HepG2 (cell line): ENCODE data around the gene RAC3. TPM values are rescaled to one million over a fixed set of nuclear protein-coding genes. Genes with fewer than 3 reads are reported as not detected.

Experiments used
- CC2D1A ChIP-seq: sonication (generic); formaldehyde crosslinking; IDR thresholded peaks from 2 replicates; pipeline ENCODE4 v1.8.1; 2023; ENCODE audit warnings: mild to moderate bottlenecking, missing genetic modification reagents
- CREM ChIP-seq, 2 experiments: sonication (generic) in 1 of 2; formaldehyde crosslinking in 1 of 2; IDR thresholded peaks; 2 replicates each; pipeline versions ENCODE4 v1.4.0 to v1.6.1; 2016 to 2020; ENCODE audit warnings: antibody characterized with exemption in 1 of 2, mild to moderate bottlenecking in 1 of 2, missing genetic modification reagents in 1 of 2
- EED ChIP-seq: sonication (generic); formaldehyde crosslinking; IDR thresholded peaks from 2 replicates; pipeline ENCODE4 v1.5.0; 2020; ENCODE audit warnings: mild to moderate bottlenecking, missing genetic modification reagents
- GATAD2A ChIP-seq: IDR thresholded peaks from 2 replicates; pipeline ENCODE4 v1.6.1; 2016
- GRHL1 ChIP-seq: sonication (generic); formaldehyde crosslinking; conservative IDR thresholded peaks from 2 replicates; pipeline ENCODE4 v1.8.0; 2022; ENCODE audit warnings: missing genetic modification reagents
- GTF2F1 ChIP-seq: fragments of 150-350 bp; IDR thresholded peaks from 2 replicates; pipeline ENCODE4 v1.6.1; 2014; ENCODE audit warnings: low read length
- HDAC1 ChIP-seq: sonication (generic); formaldehyde crosslinking; IDR thresholded peaks from 2 replicates; pipeline ENCODE4 v1.5.1; 2020; ENCODE audit warnings: mild to moderate bottlenecking, missing genetic modification reagents
- HHEX ChIP-seq: IDR thresholded peaks from 2 replicates; pipeline ENCODE4 v1.6.1; 2016; ENCODE audit warnings: control low read depth
- HNRNPUL1 ChIP-seq: fragments of 200-400 bp; formaldehyde crosslinking; IDR thresholded peaks from 2 replicates; pipeline ENCODE4 v1.6.1; 2017; ENCODE audit warnings: low read depth, mild to moderate bottlenecking, low read length, moderate library complexity
- JARID2 ChIP-seq: sonication (generic); formaldehyde crosslinking; IDR thresholded peaks from 2 replicates; pipeline ENCODE4 v1.8.1; 2023; ENCODE audit warnings: missing genetic modification reagents, inconsistent platforms; ENCODE audit not compliant: insufficient replicate concordance
- MAFK ChIP-seq, 2 experiments: IDR thresholded peaks in 1 of 2; conservative IDR thresholded peaks in 1 of 2; 2 replicates each; pipeline ENCODE4 v1.6.1; 2011; ENCODE audit warnings: improper control_type of control experiment in 2 of 2, low read length in 2 of 2
- NAIF1 ChIP-seq: sonication (generic); formaldehyde crosslinking; IDR thresholded peaks from 2 replicates; pipeline ENCODE4 v1.5.0; 2020; ENCODE audit warnings: mild to moderate bottlenecking, missing genetic modification reagents, borderline replicate concordance
- NFYB ChIP-seq: sonication (generic); formaldehyde crosslinking; IDR thresholded peaks from 2 replicates; pipeline ENCODE4 v1.4.0; 2020; ENCODE audit warnings: missing genetic modification reagents
- SIN3A ChIP-seq: IDR thresholded peaks from 2 replicates; pipeline ENCODE4 v1.6.1; 2011; ENCODE audit warnings: low read depth, mild to moderate bottlenecking, control low read depth, low read length, borderline replicate concordance
- SIX4 ChIP-seq: sonication (generic); formaldehyde crosslinking; IDR thresholded peaks from 2 replicates; pipeline ENCODE4 v1.4.0; 2020; ENCODE audit warnings: missing genetic modification reagents
- YEATS4 ChIP-seq: sonication (generic); formaldehyde crosslinking; IDR thresholded peaks from 2 replicates; pipeline ENCODE4 v1.4.0; 2020; ENCODE audit warnings: missing genetic modification reagents, borderline replicate concordance
- ZNF253 ChIP-seq: sonication (generic); formaldehyde crosslinking; IDR thresholded peaks from 2 replicates; pipeline ENCODE4 v1.8.0; 2022; ENCODE audit warnings: mild to moderate bottlenecking, missing genetic modification reagents, borderline replicate concordance
- ZNF350 ChIP-seq: sonication (generic); formaldehyde crosslinking; IDR thresholded peaks from 2 replicates; pipeline ENCODE4 v1.4.0; 2020; ENCODE audit warnings: mild to moderate bottlenecking, low read depth, missing genetic modification reagents, borderline replicate concordance
- ZNF501 ChIP-seq: sonication (generic); formaldehyde crosslinking; IDR thresholded peaks from 2 replicates; pipeline ENCODE4 v1.5.1; 2020; ENCODE audit warnings: mild to moderate bottlenecking, moderate library complexity, missing genetic modification reagents
- ZNF546 ChIP-seq: sonication (generic); formaldehyde crosslinking; conservative IDR thresholded peaks from 2 replicates; pipeline ENCODE4 v1.8.1; 2023; ENCODE audit warnings: mild to moderate bottlenecking, missing genetic modification reagents
- ZNF549 ChIP-seq: sonication (generic); formaldehyde crosslinking; IDR thresholded peaks from 2 replicates; pipeline ENCODE4 v1.5.0; 2020; ENCODE audit warnings: missing genetic modification reagents
- ZNF703 ChIP-seq: sonication (generic); formaldehyde crosslinking; IDR thresholded peaks from 2 replicates; pipeline ENCODE4 v1.5.1; 2020; ENCODE audit warnings: missing genetic modification reagents, mild to moderate bottlenecking, moderate library complexity, borderline replicate concordance
- ZNF781 ChIP-seq: sonication (generic); formaldehyde crosslinking; IDR thresholded peaks from 2 replicates; pipeline ENCODE4 v1.5.1; 2020; ENCODE audit warnings: borderline replicate concordance, mild to moderate bottlenecking, missing genetic modification reagents; ENCODE audit errors: not compliant biosample characterization
- polyA plus RNA-seq, 8 experiments: library from polyadenylated mRNA; depleted of rRNA in 3 of 8; stranded (reverse) in 7 of 8; unstranded in 1 of 8; fragments of >200 nt; fragmentation: Illumina TruSeq in 4 of 8; extraction: Trizol in 4 of 8; gene quantifications; 2 replicates each; pipeline versions ENCODE4 v1.2.1 to v1.2.3, GENCODE V29; 2011 to 2016; ENCODE audit warnings: low read depth in 4 of 8, missing spikeins in 1 of 8, mixed read lengths in 1 of 8; ENCODE audit not compliant: insufficient read depth in 1 of 8
- total RNA-seq, 5 experiments: library from RNA; depleted of rRNA; stranded (reverse); fragments of >200 nt; fragmentation: Illumina TruSeq; extraction: Trizol; gene quantifications; 2 replicates each; pipeline ENCODE4 v1.2.3, GENCODE V29; 2016; ENCODE audit warnings: low read depth in 1 of 5
- TF ChIP-seq, protein P1 (sequence below): sonication (generic); formaldehyde crosslinking; IDR thresholded peaks from 2 replicates; pipeline ENCODE4 v1.8.0; 2022; ENCODE audit warnings: mild to moderate bottlenecking, missing genetic modification reagents, moderate library complexity
- TF ChIP-seq, protein P2 (sequence below): sonication (generic); formaldehyde crosslinking; IDR thresholded peaks from 2 replicates; pipeline ENCODE4 v1.5.1; 2020; ENCODE audit warnings: mild to moderate bottlenecking, missing genetic modification reagents, moderate library complexity

Gene RAC3
- total and polyA plus RNA-seq, 2 of the 13 experiments (the other 11 are each of a cell fraction or from before 2014, with no cell fraction given): 10.5 to 21.3 TPM

DNA sequence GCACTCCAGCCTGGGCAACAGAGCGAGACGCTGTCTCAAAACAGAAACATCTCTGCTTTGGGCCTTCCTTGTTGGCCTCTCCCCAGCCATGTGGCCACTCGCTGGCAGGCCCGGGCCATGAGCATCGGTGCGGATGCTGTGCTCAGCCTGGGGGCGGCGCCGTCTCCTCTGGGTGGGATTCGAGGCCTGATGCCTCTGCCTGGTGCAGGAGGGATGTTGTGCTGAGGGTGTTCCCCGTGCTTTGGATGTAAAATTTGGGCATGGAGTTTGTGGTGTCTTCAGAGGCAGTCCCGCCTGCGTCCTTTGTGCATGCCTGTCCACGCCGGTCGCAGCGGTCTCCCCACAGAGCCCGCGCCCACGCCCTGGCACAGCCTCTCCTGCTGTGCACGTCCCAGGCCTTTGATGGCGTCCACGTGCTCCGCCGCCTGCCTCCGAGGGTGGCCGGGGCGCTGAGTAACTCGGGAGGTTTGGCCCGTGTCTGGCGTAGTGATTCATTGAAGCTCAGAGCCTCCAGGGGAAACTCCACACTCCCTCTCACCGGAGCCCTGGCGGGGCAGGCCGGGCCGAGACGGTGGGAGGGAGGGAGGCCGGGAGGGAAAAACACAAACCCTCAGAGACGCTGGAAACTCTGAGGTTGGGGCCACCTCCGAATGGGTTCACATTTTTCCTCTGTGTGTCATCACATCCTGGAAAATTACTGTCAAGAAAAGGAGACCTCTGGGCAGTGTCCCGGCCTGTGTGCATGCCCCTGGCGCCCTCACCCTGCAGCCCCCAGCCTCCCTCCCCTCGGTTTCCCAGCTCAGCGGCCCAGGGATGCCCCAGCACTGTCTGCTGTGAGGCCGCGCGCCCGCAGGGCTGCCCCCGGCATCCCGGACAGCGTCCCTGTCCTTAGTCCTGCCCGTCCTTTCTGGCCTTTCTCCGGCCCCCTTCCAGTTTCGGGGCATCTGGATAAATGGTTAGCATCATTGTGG lies 27.8 kb upstream of the RAC3 start (continued):
- TF ChIP-seq HDAC1 (CRISPR knock-in tag): peak; percentile 63
- no peak for TF ChIP-seq NFYB
- peak; percentile 63; the same call in 1 of the 2 replicates for TF ChIP-seq YEATS4
- TF ChIP-seq GATAD2A (CRISPR knock-in tag): peak; percentile 91
- peak; percentile 60; the same call in 1 of the 2 replicates for TF ChIP-seq NAIF1 (CRISPR knock-in tag)
- no peak for TF ChIP-seq HNRNPUL1
- peak; percentile 93; the same call in 1 of the 2 replicates for TF ChIP-seq ZNF350 (CRISPR knock-in tag)
- no peak for TF ChIP-seq ZNF703 (CRISPR knock-in tag)
- TF ChIP-seq CREM (IDR thresholded peaks at IDR 0.05): 0 out of 2 replicates have a peak, but pooled peaks have one; percentile 30
- no peak for TF ChIP-seq CREM (CRISPR knock-in tag; IDR thresholded peaks at IDR 0.05)
- TF ChIP-seq GRHL1 (CRISPR knock-in tag): no peak
- TF ChIP-seq JARID2: peak; percentile 93
- TF ChIP-seq, protein P1, sequence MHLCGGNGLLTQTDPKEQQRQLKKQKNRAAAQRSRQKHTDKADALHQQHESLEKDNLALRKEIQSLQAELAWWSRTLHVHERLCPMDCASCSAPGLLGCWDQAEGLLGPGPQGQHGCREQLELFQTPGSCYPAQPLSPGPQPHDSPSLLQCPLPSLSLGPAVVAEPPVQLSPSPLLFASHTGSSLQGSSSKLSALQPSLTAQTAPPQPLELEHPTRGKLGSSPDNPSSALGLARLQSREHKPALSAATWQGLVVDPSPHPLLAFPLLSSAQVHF: no peak
- no peak for TF ChIP-seq SIX4 (CRISPR knock-in tag)
- peak; percentile 63 for TF ChIP-seq ZNF501 (CRISPR knock-in tag)
- no peak for TF ChIP-seq SIN3A
- TF ChIP-seq EED (CRISPR knock-in tag): peak; percentile 80; the same call in 1 of the 2 replicates
- TF ChIP-seq ZNF546 (CRISPR knock-in tag): 0 out of 2 replicates have a peak, but pooled peaks have one; percentile 73
- TF ChIP-seq, protein P2, sequence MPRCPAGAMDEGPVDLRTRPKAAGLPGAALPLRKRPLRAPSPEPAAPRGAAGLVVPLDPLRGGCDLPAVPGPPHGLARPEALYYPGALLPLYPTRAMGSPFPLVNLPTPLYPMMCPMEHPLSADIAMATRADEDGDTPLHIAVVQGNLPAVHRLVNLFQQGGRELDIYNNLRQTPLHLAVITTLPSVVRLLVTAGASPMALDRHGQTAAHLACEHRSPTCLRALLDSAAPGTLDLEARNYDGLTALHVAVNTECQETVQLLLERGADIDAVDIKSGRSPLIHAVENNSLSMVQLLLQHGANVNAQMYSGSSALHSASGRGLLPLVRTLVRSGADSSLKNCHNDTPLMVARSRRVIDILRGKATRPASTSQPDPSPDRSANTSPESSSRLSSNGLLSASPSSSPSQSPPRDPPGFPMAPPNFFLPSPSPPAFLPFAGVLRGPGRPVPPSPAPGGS: peak; percentile 91
- TF ChIP-seq CC2D1A (CRISPR knock-in tag): no peak
- peak; percentile 67 for TF ChIP-seq ZNF781 (CRISPR knock-in tag)
- no peak for TF ChIP-seq ZNF549 (CRISPR knock-in tag)
- no peak for TF ChIP-seq MAFK (conservative IDR thresholded peaks at IDR 0.05 in 1 of 2, IDR thresholded peaks at IDR 0.05 in 1 of 2; ENCODE audit: low read length in 2 of 2)
- TF ChIP-seq HHEX (CRISPR knock-in tag): no peak
- TF ChIP-seq ZNF253 (CRISPR knock-in tag): 0 out of 2 replicates have a peak, but pooled peaks have one; percentile 66
- no peak for TF ChIP-seq GTF2F1
